Measurements from ENCODE around the gene LRPAP1. TPM values are rescaled to one million over a fixed set of nuclear protein-coding genes. Genes with fewer than 3 reads are reported as not detected.

LRPAP1 gene
- total RNA-seq, 1 experiment from 2014 or later, result 90.8 TPM

- no peak for TF ChIP-seq GABPB1 (CRISPR knock-in tag; IDR thresholded peaks at IDR 0.05)
- no peak for TF ChIP-seq JUN (CRISPR knock-in tag; IDR thresholded peaks at IDR 0.05)
- no peak for TF ChIP-seq NR3C1 (CRISPR knock-in tag; conservative IDR thresholded peaks at IDR 0.05; ENCODE audit: low read depth)
- no peak for TF ChIP-seq CTCF (IDR thresholded peaks at IDR 0.05)
- no peak for TF ChIP-seq ZNF317 (CRISPR knock-in tag; IDR thresholded peaks at IDR 0.05; ENCODE audit: borderline replicate concordance, low read depth)
- no peak for TF ChIP-seq ZNF416 (CRISPR knock-in tag; IDR thresholded peaks at IDR 0.05)
- no peak for TF ChIP-seq FOXP4 (CRISPR knock-in tag; IDR thresholded peaks at IDR 0.05)
- no peak for TF ChIP-seq AR (CRISPR knock-in tag; IDR thresholded peaks at IDR 0.05)
- no peak for TF ChIP-seq CREM (CRISPR knock-in tag; IDR thresholded peaks at IDR 0.05)
- no peak for TF ChIP-seq ZNF263 (CRISPR knock-in tag; IDR thresholded peaks at IDR 0.05; ENCODE audit: low read depth)
- no peak overlapping the region for H3K4me3 Mint-ChIP-seq
- H3K36me3 Mint-ChIP-seq, result peaks cover 5% of the 10 kb centered on the region; the same call in 1 of the 2 replicates
- POLR2A ChIA-PET, result no interaction called here
- CTCF ChIA-PET, result interaction anchor here (1.0 kb wide), 1 partner anchor 19 kb away, joined by 6 read pairs; no protein-coding TSS in a partner anchor
- peaks cover 37% of the 10 kb centered on the region for H3K27me3 Mint-ChIP-seq (ENCODE audit: low read depth)
- H3K27ac Mint-ChIP-seq, result no peak overlapping the region
- H3K9me3 Mint-ChIP-seq, result no peaks in the 10 kb centered on the region
- DNase-seq (ENCODE audit: low spot score) (no peak), ATAC-seq (no peak)
- no peaks in the 10 kb centered on the region for H3K4me1 Mint-ChIP-seq
These were observed 32.5 kb downstream of the LRPAP1 start for GRCh38 chr4:3499710-3500109.

- DNase-seq (ENCODE audit: low spot score), result no peak
- Mint-ChIP-seq H3K27ac (no peak overlapping the region), H3K36me3 (peaks cover 5% of the 10 kb centered on the region; the same call in 1 of the 2 replicates), H3K4me1 (no peaks in the 10 kb centered on the region), H3K27me3 (ENCODE audit: low read depth) (peaks cover 44% of the 10 kb centered on the region), H3K9me3 (no peaks in the 10 kb centered on the region), H3K4me3 (no peak overlapping the region)
- ChIA-PET CTCF (interaction anchor here (0.6 kb wide), 1 partner anchor 16 kb away, joined by 3 read pairs; no protein-coding TSS in a partner anchor), POLR2A (no interaction called here)
- ATAC-seq, result no peak
- no peak for TF ChIP-seq NR1H2 (CRISPR knock-in tag; IDR thresholded peaks at IDR 0.05)
- no peak for TF ChIP-seq E2F4 (CRISPR knock-in tag; IDR thresholded peaks at IDR 0.05; ENCODE audit: borderline replicate concordance, low read depth)
- no peak for TF ChIP-seq E2F1 (CRISPR knock-in tag; IDR thresholded peaks at IDR 0.05)
- TF ChIP-seq GTF2I (CRISPR knock-in tag; conservative IDR thresholded peaks at IDR 0.05), result no peak
- TF ChIP-seq SP1 (CRISPR knock-in tag; conservative IDR thresholded peaks at IDR 0.05), result no peak
- no peak for TF ChIP-seq ZNF423 (CRISPR knock-in tag; IDR thresholded peaks at IDR 0.05)
- TF ChIP-seq FOXP4 (CRISPR knock-in tag; IDR thresholded peaks at IDR 0.05), result no peak
These were observed 33.2 kb downstream of the LRPAP1 start for GRCh38 chr4:3498901-3499510.
